HepG2 (cell line): ENCODE data around the gene CXCL9. TPM values are rescaled to one million over a fixed set of nuclear protein-coding genes. Genes with fewer than 3 reads are reported as not detected.

Source experiments
- ATAC-seq: fragments of 200-7000 bp; cut with Tn5 transposase; 3 replicates; pipeline ENCODE4 v1.9.1; 2020; ENCODE audit warnings: mild to moderate bottlenecking, moderate library complexity
- BruUV-seq: library from RNA; stranded (reverse); fragments of 400-500 nt; replicated peaks from 2 replicates; lab custom pipeline; 2021; lab: Mats Ljungman, UMichigan
- CTCF ChIA-PET: fragments of 300-600 bp; formaldehyde crosslinking; extraction: SDS; loops from one replicate; lab custom pipeline; 2021; ENCODE audit warnings: low total read pairs, inconsistent platforms, low intra/inter-chr PET ratio; lab: Yijun Ruan, JAX
- POLR2A ChIA-PET: fragments of 350-600 bp; sonication (Branson Sonifier 250); formaldehyde crosslinking; loops from one replicate; lab custom pipeline; 2020; ENCODE audit warnings: antibody characterized with exemption, inconsistent platforms; lab: Yijun Ruan, JAX
- DNase-seq: peaks from one replicate; pipeline ENCODE4 v3.0.0-alpha.2; 2015; ENCODE audit warnings: low spot score
- FAIRE-seq: peaks from 3 replicates; lab custom pipeline; 2011; peaks lifted over from hg19 to GRCh38; lab: Jason Lieb, UNC
- H2AFZ ChIP-seq: one replicate; pipeline ENCODE4 v1.6.1; 2011; ENCODE audit warnings: low read length, inconsistent platforms
- H3K27ac ChIP-seq: fragments of 300-600 bp; 3 replicates; pipeline ENCODE4 v1.8.0; 2011; ENCODE audit warnings: mixed run types, mild to moderate bottlenecking, mixed read lengths, low read length, inconsistent platforms; ENCODE audit not compliant: insufficient read depth; ENCODE audit errors: extremely low read length
- H3K27me3 ChIP-seq, 2 experiments: fragments of 200-600 bp in 1 of 2; 2 replicates in 1 of 2; 3 replicates in 1 of 2; pipeline versions ENCODE4 v1.6.0 to v1.8.0; 2011; ENCODE audit warnings: low read length in 2 of 2, mild to moderate bottlenecking in 2 of 2, moderate library complexity in 2 of 2, inconsistent platforms in 1 of 2; ENCODE audit not compliant: insufficient read depth in 2 of 2, control insufficient read depth in 1 of 2
- H3K36me3 ChIP-seq, 2 experiments: fragments of 200-600 bp in 1 of 2; replicated peaks in 1 of 2; 2 replicates in 1 of 2; 3 replicates in 1 of 2; pipeline versions ENCODE4 v1.5.1 to v1.8.0; 2011; ENCODE audit warnings: low read length in 2 of 2, inconsistent platforms in 1 of 2; ENCODE audit not compliant: insufficient read depth in 2 of 2, control insufficient read depth in 1 of 2
- H3K4me1 ChIP-seq: 2 replicates; pipeline ENCODE4 v1.5.1; 2012; ENCODE audit warnings: low read length, inconsistent platforms; ENCODE audit not compliant: insufficient read depth
- H3K4me2 ChIP-seq: 2 replicates; pipeline ENCODE4 v1.6.0; 2011; ENCODE audit warnings: low read depth, low read length, inconsistent platforms
- H3K4me3 ChIP-seq, 3 experiments: fragments of 200-600 bp in 1 of 3; sonication (generic), shearing (Covaris generic) in 1 of 3; replicated peaks in 1 of 3; 2 replicates each; pipeline ENCODE4 v1.5.1; 2011 to 2016; ENCODE audit warnings: low read length in 3 of 3, inconsistent platforms in 2 of 3, low read depth in 2 of 3, mild to moderate bottlenecking in 2 of 3, control low read depth in 1 of 3, mixed read lengths in 1 of 3; ENCODE audit not compliant: insufficient read depth in 1 of 3
- H3K79me2 ChIP-seq: one replicate; pipeline ENCODE4 v1.6.1; 2011; ENCODE audit warnings: low read length, inconsistent platforms; ENCODE audit not compliant: insufficient read depth
- H3K9ac ChIP-seq: 2 replicates; pipeline ENCODE4 v1.6.0; 2011; ENCODE audit warnings: mild to moderate bottlenecking, low read depth, low read length, inconsistent platforms; ENCODE audit not compliant: insufficient read depth
- H3K9me3 ChIP-seq: 2 replicates; pipeline ENCODE4 v1.5.1; 2012; ENCODE audit warnings: mild to moderate bottlenecking, low read length
- H4K20me1 ChIP-seq: 2 replicates; pipeline ENCODE4 v1.6.0; 2011; ENCODE audit warnings: inconsistent platforms, mild to moderate bottlenecking, low read length, moderate library complexity; ENCODE audit not compliant: insufficient read depth
- CHD4 ChIP-seq: fragments of 200-600 bp; sonication (generic); IDR thresholded peaks from 2 replicates; pipeline ENCODE4 v1.7.0; 2017; ENCODE audit warnings: mild to moderate bottlenecking, low read length, borderline replicate concordance
- HES4 ChIP-seq: sonication (generic); formaldehyde crosslinking; IDR thresholded peaks from 2 replicates; pipeline ENCODE4 v1.9.0; 2021; ENCODE audit warnings: mild to moderate bottlenecking, missing genetic modification reagents, borderline replicate concordance
- HMGXB3 ChIP-seq: sonication (generic); formaldehyde crosslinking; IDR thresholded peaks from 2 replicates; pipeline ENCODE4 v1.4.0; 2020; ENCODE audit warnings: missing genetic modification reagents, borderline replicate concordance
- LCORL ChIP-seq, 2 experiments: fragments of 450-650 bp in 1 of 2; sonication (generic) in 1 of 2; formaldehyde crosslinking in 1 of 2; IDR thresholded peaks; 2 replicates each; pipeline versions ENCODE4 v1.5.0 to v1.6.1; 2017 to 2020; ENCODE audit warnings: antibody characterized with exemption in 1 of 2, missing genetic modification reagents in 1 of 2
- RXRB ChIP-seq: IDR thresholded peaks from 2 replicates; pipeline ENCODE4 v1.6.1; 2016; ENCODE audit warnings: borderline replicate concordance, missing genetic modification reagents, missing compliant biosample characterization
- WGBS: methylation state at CpG from one replicate; pipeline ENCODE4 v1.1.6; 2017; ENCODE audit warnings: low lambda C conversion rate; 5-methylcytosine and 5-hydroxymethylcytosine counted together
- in situ Hi-C: cut with HindIII; loops from 2 replicates; pipeline ENCODE4 v1.10.0; 2017; ENCODE audit warnings: low pct_unique_long_range_greater_than_20kb; ENCODE audit not compliant: extremely low pct_ligation_motif_present
- intact Hi-C: fragments of 100-400 bp; cut with micrococcal nuclease; formaldehyde crosslinking; loops from one replicate; pipeline ENCODE4 v1.10.0; 2022; ENCODE audit not compliant: unreplicated experiment
- polyA plus RNA-seq, 8 experiments: library from polyadenylated mRNA; depleted of rRNA in 3 of 8; stranded (reverse) in 7 of 8; unstranded in 1 of 8; fragments of >200 nt; fragmentation: Illumina TruSeq in 4 of 8; extraction: Trizol in 4 of 8; gene quantifications; 2 replicates each; pipeline versions ENCODE4 v1.2.1 to v1.2.3, GENCODE V29; 2011 to 2016; ENCODE audit warnings: low read depth in 4 of 8, missing spikeins in 1 of 8, mixed read lengths in 1 of 8; ENCODE audit not compliant: insufficient read depth in 1 of 8
- total RNA-seq, 5 experiments: library from RNA; depleted of rRNA; stranded (reverse); fragments of >200 nt; fragmentation: Illumina TruSeq; extraction: Trizol; gene quantifications; 2 replicates each; pipeline ENCODE4 v1.2.3, GENCODE V29; 2016; ENCODE audit warnings: low read depth in 1 of 5

Gene CXCL9
- total and polyA plus RNA-seq, 2 of the 13 experiments (the other 11 are each of a cell fraction or from before 2014, with no cell fraction given), result not detected

GRCh38 chr4:76009311-76009710 lies 2.0 kb upstream of the CXCL9 start:
- Histone ChIP-seq H3K4me3 (no peak overlapping the region), H4K20me1 (no peaks in the 10 kb centered on the region), H3K9ac (no peak overlapping the region), H3K4me2 (no peak overlapping the region), H3K27ac (no peak overlapping the region), H3K9me3 (no peaks in the 10 kb centered on the region), H2AFZ (no peak overlapping the region), H3K36me3 (no peaks in the 10 kb centered on the region), H3K4me1 (no peaks in the 10 kb centered on the region), H3K79me2 (no peaks in the 10 kb centered on the region), H3K27me3 (no peaks in the 10 kb centered on the region; a peak in 1 of 5 replicates)
- no peak for TF ChIP-seq CHD4
- TF ChIP-seq RXRB (CRISPR knock-in tag), result no peak
- TF ChIP-seq HMGXB3 (CRISPR knock-in tag), result no peak
- TF ChIP-seq LCORL (IDR thresholded peaks at IDR 0.05), result no peak
- no peak for TF ChIP-seq LCORL (CRISPR knock-in tag; IDR thresholded peaks at IDR 0.05)
- TF ChIP-seq HES4 (CRISPR knock-in tag), result no peak
- BruUV-seq, result no TSS peak
- FAIRE-seq (no peak), ATAC-seq (no peak), DNase-seq (no peak)
- ChIA-PET CTCF (no interaction called here), POLR2A (no interaction called here)
- in situ Hi-C loops, result no loop called here
- intact Hi-C loops, result no loop called here
- WGBS, result 67% methylated on average over 5 of the region's 5 CpGs
